Measurements from ENCODE around the gene EZR. TPM values are rescaled to one million over a fixed set of nuclear protein-coding genes. Genes with fewer than 3 reads are reported as not detected.

Gene EZR
- total and polyA plus RNA-seq, 2 of the 8 experiments (the other 6 are each of a cell fraction or from before 2014, with no cell fraction given) = 122 to 286 TPM

- no peak overlapping the region for H3K18ac ChIP-seq (ENCODE audit: extremely low read depth, low read length)
- no peak overlapping the region for H2BK120ac ChIP-seq (replicated peaks; ENCODE audit: low read depth, low read length)
- DNase-seq (ENCODE audit: low read depth in 1 of 2, low spot score in 2 of 2) = no peak
- no peak overlapping the region for H2BK20ac ChIP-seq (ENCODE audit: low read length)
- H3K4me3 ChIP-seq (ENCODE audit: extremely low read depth in 1 of 4, insufficient read depth in 2 of 4, low read depth in 3 of 4, low read length in 4 of 4) = no peak overlapping the region
- H4K20me1 ChIP-seq (replicated peaks in 1 of 2; ENCODE audit: control insufficient read depth in 1 of 2, insufficient read depth in 2 of 2, low read length in 2 of 2) = peaks cover 40 to 44% of the 10 kb centered on the region in 2 experiments
- no peak overlapping the region for H4K8ac ChIP-seq (ENCODE audit: extremely low read depth, insufficient read depth, low read length)
- peaks cover 45 to 99% of the 10 kb centered on the region in 2 experiments for H3K79me2 ChIP-seq (ENCODE audit: control insufficient read depth in 1 of 2, insufficient read depth in 2 of 2, low read length in 2 of 2)
- ChIA-PET CTCF (ENCODE audit: partially characterized antibody) (interaction anchor here (0.5 to 3.7 kb wide), 12 partner anchors 8 to 179 kb away, joined by 3 to 25 read pairs (median 5); no protein-coding TSS in a partner anchor), POLR2A (ENCODE audit: partially characterized antibody) (interaction anchor here (0.8 to 5.6 kb wide), 5 partner anchors 10 to 53 kb away, joined by 3 to 31 read pairs (median 4); no protein-coding TSS in a partner anchor)
- FAIRE-seq = no peak
- no peak overlapping the region for H4K91ac ChIP-seq (replicated peaks; ENCODE audit: insufficient read length, low read length)
- H3K9me3 ChIP-seq (ENCODE audit: insufficient read depth in 2 of 2, low read depth in 1 of 2, low read length in 1 of 2) = no peaks in the 10 kb centered on the region; a peak in 1 of 4 replicates
- H3K27ac ChIP-seq (ENCODE audit: low read depth, low read length) = no peak overlapping the region
- no peak overlapping the region for H4K5ac ChIP-seq (ENCODE audit: insufficient read length, low read depth, low read length)
- H3K4ac ChIP-seq (replicated peaks; ENCODE audit: insufficient read length, low read depth, low read length) = no peak overlapping the region
- no peak overlapping the region for H3K56ac ChIP-seq (replicated peaks; ENCODE audit: insufficient read length, low read depth, low read length)
- H2AK5ac ChIP-seq (ENCODE audit: low read depth, low read length) = no peak overlapping the region
- no peak overlapping the region for H2AFZ ChIP-seq (ENCODE audit: low read length)
- no peaks in the 10 kb centered on the region for H3K27me3 ChIP-seq (replicated peaks in 1 of 4; ENCODE audit: control insufficient read depth in 3 of 4, extremely low read depth in 1 of 4, insufficient read depth in 3 of 4, low read length in 3 of 4)
- no peak overlapping the region for H2BK12ac ChIP-seq (ENCODE audit: low read depth, low read length)
- no peak overlapping the region for H3K4me2 ChIP-seq (ENCODE audit: insufficient read depth in 1 of 2, low read depth in 2 of 2, low read length in 2 of 2)
- WGBS, 2 experiments (ENCODE audit: extremely low coverage in 1 of 2, insufficient coverage in 1 of 2, insufficient read length in 1 of 2, insufficient replicate concordance in 2 of 2, low coverage in 1 of 2, low lambda C conversion rate in 2 of 2, missing lambda C conversion rate in 1 of 2) = 95% methylated on average over 5 of the region's 5 CpGs; no CpG with 5 or more reads in 1 of the 2 experiments
- H3K4me1 ChIP-seq (replicated peaks in 1 of 4; ENCODE audit: control insufficient read depth in 3 of 4, insufficient read depth in 4 of 4, low read length in 3 of 4) = peaks cover 0 to 13% (median 6%) of the 10 kb centered on the region in 4 experiments; a peak in 6 of 7 replicates
- H3K9ac ChIP-seq (replicated peaks in 1 of 4; ENCODE audit: extremely low read depth in 1 of 4, low read depth in 3 of 4, low read length in 3 of 4) = no peak overlapping the region
- H2BK15ac ChIP-seq (ENCODE audit: low read length) = no peak overlapping the region
- H3K14ac ChIP-seq (ENCODE audit: insufficient read length) = no peak overlapping the region
- no peaks in the 10 kb centered on the region for H3K23me2 ChIP-seq (ENCODE audit: low read depth, low read length)
- peaks cover 7% of the 10 kb centered on the region; the same call in 1 of the 2 replicates for H3K79me1 ChIP-seq (ENCODE audit: low read depth, low read length)
- H2BK5ac ChIP-seq (ENCODE audit: low read depth, low read length) = no peak overlapping the region
- H3K36me3 ChIP-seq (ENCODE audit: control insufficient read depth in 2 of 4, insufficient read depth in 4 of 4, low read length in 3 of 4) = peaks cover 0 to 8% (median 0%) of the 10 kb centered on the region in 4 experiments; a peak in 2 of 8 replicates
- no peak overlapping the region for H3K23ac ChIP-seq (ENCODE audit: insufficient read length)
- TF ChIP-seq TBP (IDR thresholded peaks at IDR 0.05; ENCODE audit: low read depth, low read length) (no peak), HDAC6 (IDR thresholded peaks at IDR 0.05; ENCODE audit: low read depth, low read length) (no peak), EGR1 (IDR thresholded peaks at IDR 0.05; ENCODE audit: borderline replicate concordance, low read depth, low read length) (no peak), JUN (IDR thresholded peaks at IDR 0.05; ENCODE audit: low read depth, low read length) (no peak), CHD2 (IDR thresholded peaks at IDR 0.05; ENCODE audit: low read length) (no peak)
These were observed 23.7 kb downstream of the EZR start for GRCh38 chr6:158795516-158795915.
